Measurements from ENCODE around the gene TMPRSS4.

TMPRSS4 gene

GRCh38 chr11:118157186-118157895 is 80.5 kb downstream of the TMPRSS4 start:
- DNase-seq, result no peak

DNA sequence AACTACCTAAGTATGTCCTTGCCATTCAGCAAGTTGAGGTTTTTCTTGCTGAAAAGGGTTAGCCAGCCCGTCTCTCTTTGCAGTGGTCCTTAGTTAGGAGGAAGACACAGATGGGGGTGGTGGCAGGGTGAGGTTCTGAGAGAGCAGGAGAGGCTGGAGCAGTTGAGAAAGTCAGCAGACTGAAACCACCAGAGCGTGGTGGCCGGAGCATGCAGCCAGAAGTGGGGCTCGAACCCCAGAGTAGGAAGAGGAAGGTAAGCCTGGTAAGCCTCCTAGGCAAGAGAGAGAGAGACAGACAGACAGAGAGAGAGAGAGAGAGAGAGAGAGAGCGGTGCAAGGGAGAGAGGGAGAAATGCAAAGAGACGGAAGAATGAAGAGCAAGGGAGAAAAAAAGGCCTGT is 84.9 kb downstream of the TMPRSS4 start:
- no peak for DNase-seq

GRCh38 chr11:118162846-118163245 is 86.0 kb downstream of the TMPRSS4 start:
- DNase-seq, result no peak

DNA sequence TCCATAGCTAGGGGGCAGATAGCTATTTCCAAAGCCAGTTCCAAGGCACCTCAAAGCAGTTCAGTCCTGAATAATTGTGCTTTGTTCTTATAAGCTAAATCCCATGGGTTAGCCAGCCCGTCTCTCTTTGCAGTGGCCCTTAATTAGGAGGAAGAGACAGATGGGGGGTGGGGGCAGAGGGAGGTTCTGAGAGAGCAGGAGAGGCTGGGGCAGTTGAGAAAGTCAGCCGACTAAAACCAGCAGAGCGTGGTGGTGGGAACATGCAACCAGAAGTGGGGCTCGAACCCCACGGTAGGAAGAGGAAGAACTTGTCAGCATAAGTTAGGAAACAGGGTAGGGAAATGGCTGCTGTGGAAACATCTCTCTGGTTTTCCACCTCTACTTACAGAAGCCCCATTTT is 86.6 kb downstream of the TMPRSS4 start:
- DNase-seq, result no peak

DNA sequence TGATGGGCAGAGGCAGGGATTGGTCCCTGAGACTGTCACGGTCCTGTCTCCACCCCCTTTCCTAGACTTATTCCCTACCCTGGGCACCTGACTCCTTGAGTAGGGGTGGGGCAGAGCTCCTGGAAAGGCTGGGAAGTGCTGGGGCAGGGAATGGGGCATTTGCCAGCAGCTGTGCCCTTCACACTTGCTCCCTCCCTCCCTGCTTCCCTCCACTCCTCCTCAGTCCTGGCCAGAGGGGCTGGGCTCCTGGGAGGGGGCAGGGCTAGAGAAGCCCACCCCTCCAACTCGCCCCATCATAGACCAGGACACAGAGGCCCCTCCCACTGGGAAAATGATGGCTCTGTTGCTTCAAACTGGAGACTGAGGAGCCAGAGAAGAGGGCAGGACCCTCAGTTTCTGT is 88.0 kb downstream of the TMPRSS4 start:
- no peak for DNase-seq

- no peak for DNase-seq
Measured at GRCh38 chr11:118166641-118167040, 89.8 kb downstream of the TMPRSS4 start.

GRCh38 chr11:118167253-118167652 is 90.4 kb downstream of the TMPRSS4 start:
- no peak for DNase-seq

- DNase-seq, result no peak
Measured at GRCh38 chr11:118167906-118168305, 91.0 kb downstream of the TMPRSS4 start.

DNA sequence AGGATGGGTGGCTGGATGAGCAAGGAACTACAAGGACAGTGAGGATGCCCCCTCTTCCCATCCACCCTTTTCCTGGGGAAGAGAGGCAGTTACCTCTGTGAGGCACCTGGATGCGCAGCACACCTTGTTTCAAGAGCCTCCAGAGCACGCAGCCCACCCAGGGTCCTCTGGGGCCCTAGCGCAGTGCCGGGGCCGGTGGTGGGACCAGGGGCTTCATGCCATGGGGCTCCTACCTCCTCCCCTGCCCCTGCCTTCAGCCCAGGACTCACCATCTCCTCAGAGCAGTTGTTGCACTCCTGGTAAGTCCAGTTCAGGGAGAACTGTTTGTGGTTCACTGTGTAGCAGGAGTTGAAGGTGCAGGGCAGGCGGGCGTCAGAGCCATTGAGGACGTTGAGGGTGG is 91.4 kb downstream of the TMPRSS4 start:
- DNase-seq, result no peak

GRCh38 chr11:118168751-118169150 is 91.9 kb downstream of the TMPRSS4 start:
- DNase-seq, result no peak

DNA sequence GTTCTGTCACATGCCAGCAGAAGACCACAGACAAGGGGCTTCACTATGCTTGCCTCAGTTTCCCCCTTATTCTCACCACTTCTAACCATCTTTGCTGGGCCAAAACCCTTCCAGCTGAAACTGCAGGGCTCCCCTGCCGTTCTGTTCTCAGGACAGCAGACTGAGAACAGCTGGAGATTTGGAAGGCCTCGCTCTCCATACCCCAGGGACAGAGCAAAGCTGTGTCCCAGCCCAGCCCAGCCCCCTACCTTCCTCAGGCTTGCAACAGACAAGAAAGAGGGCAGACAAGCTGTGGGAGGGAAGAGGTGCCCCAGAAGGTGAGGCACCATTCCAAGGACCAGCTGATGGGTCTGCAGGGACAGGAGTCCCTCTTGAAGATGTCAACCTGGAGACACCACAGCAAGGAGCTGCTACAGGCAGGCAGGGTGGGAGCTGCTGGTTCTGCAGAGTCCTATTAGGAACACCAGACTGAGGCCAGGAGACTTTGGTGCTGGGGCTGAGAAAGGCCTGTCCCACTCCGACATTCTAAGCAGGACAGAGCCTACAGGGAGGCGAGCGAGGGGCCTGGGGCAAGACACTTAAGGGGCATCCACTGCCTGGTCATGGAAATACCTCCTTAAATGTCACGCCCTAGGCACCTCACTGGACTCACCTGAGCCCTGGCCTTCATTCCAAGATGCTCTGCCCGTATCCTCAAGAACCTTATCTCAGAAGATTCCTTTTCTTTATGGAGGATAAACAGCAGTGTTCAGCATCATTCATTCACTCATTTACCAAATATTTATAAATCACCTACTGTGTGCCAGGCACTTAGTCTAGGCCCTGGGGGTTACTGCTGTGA is 92.6 kb downstream of the TMPRSS4 start:
- no peak for DNase-seq

- DNase-seq, result no peak
Measured at GRCh38 chr11:118170231-118170630, 93.4 kb downstream of the TMPRSS4 start.

GRCh38 chr11:118170882-118171268 is 94.0 kb downstream of the TMPRSS4 start:
- DNase-seq, result no peak
